GM19397 (cell line): Measurements from ENCODE around the gene CACYBP.
"Not testable (repeated sequence)": the region's sequence is repeated elsewhere in the genome, so short reads cannot be mapped to it uniquely, and the experiment has no call there.

ENCODE experiments used
- ATAC-seq: cut with Tn5 transposase; IDR thresholded peaks from one replicate; pipeline ENCODE4 v1.9.1; 2021; ENCODE audit warnings: mild to moderate bottlenecking, moderate library complexity; ENCODE audit not compliant: unreplicated experiment

CACYBP gene

GRCh38 chr1:175005085-175005783, 5.5 kb downstream of the CACYBP start:
- ATAC-seq, result no peak

GRCh38 chr1:175009532-175009931, 9.8 kb downstream of the CACYBP start:
- ATAC-seq, result no peak

GRCh38 chr1:175013445-175013844, 13.7 kb downstream of the CACYBP start:
- ATAC-seq, result no peak

GRCh38 chr1:175015243-175015642, 15.5 kb downstream of the CACYBP start:
- no peak for ATAC-seq

- ATAC-seq, result no peak
Measured at GRCh38 chr1:175019524-175019923, 19.8 kb downstream of the CACYBP start.

GRCh38 chr1:175023043-175023921, 23.5 kb downstream of the CACYBP start, which contains the start of gene MRPS14:
MRPS14 (minus strand) TSS chr1:175023425; CDS start chr1:175023408, 17 bp downstream.
- ATAC-seq, result peak; percentile 96

GRCh38 chr1:175023922-175024242, 24.1 kb downstream of the CACYBP start:
- not testable (repeated sequence) for ATAC-seq

GRCh38 chr1:175024773-175025172, 25.0 kb downstream of the CACYBP start:
- no peak for ATAC-seq

GRCh38 chr1:175033953-175034352, 34.2 kb downstream of the CACYBP start:
- ATAC-seq, result no peak

GRCh38 chr1:175034775-175035174, 35.0 kb downstream of the CACYBP start:
- ATAC-seq, result no peak

- no peak for ATAC-seq
Measured at GRCh38 chr1:175035865-175036264, 36.1 kb downstream of the CACYBP start.

- no peak for ATAC-seq
Measured at GRCh38 chr1:175036476-175036875, 36.7 kb downstream of the CACYBP start.

- ATAC-seq, result no peak
Measured at GRCh38 chr1:175037416-175037815, 37.7 kb downstream of the CACYBP start.

- no peak for ATAC-seq
Measured at GRCh38 chr1:175040324-175040879, 40.7 kb downstream of the CACYBP start.

GRCh38 chr1:175042650-175043049, 42.9 kb downstream of the CACYBP start:
- ATAC-seq, result no peak

- no peak for ATAC-seq
Measured at GRCh38 chr1:175043824-175044223, 44.1 kb downstream of the CACYBP start.

GRCh38 chr1:175044591-175044990, 44.8 kb downstream of the CACYBP start:
- ATAC-seq, result not testable (repeated sequence)

GRCh38 chr1:175045097-175045496, 45.4 kb downstream of the CACYBP start:
- no peak for ATAC-seq

GRCh38 chr1:175045519-175045918, 45.8 kb downstream of the CACYBP start:
- no peak for ATAC-seq

GRCh38 chr1:175050992-175051391, 51.2 kb downstream of the CACYBP start:
- no peak for ATAC-seq

- ATAC-seq, result no peak
Measured at GRCh38 chr1:175054736-175055135, 55.0 kb downstream of the CACYBP start.
